ENCODE data around the gene HS6ST2.
"Not testable (repeated sequence)": the region's sequence is repeated elsewhere in the genome, so short reads cannot be mapped to it uniquely, and the experiment has no call there.

The HS6ST2 gene

GRCh38 chrX:132924426-132924825, 34.0 kb downstream of the HS6ST2 start:
- no peak overlapping the region for H3K27ac ChIP-seq (ENCODE audit: low read length)
- no peaks in the 10 kb centered on the region for H3K4me1 ChIP-seq (ENCODE audit: insufficient read depth, low read length)
- no peaks in the 10 kb centered on the region for H3K36me3 ChIP-seq (ENCODE audit: insufficient read depth, low read depth, low read length)
- no peaks in the 10 kb centered on the region for H3K9me3 ChIP-seq (ENCODE audit: insufficient read depth, low read depth, low read length)
- H3K27me3 ChIP-seq (ENCODE audit: insufficient read depth, low read length) = no peaks in the 10 kb centered on the region
- H3K4me3 ChIP-seq (ENCODE audit: low read length) = no peak overlapping the region
- no peak overlapping the region for H3K9ac ChIP-seq (ENCODE audit: low read depth, low read length)

GRCh38 chrX:132918523-132918922, 39.9 kb downstream of the HS6ST2 start:
- Histone ChIP-seq H3K9ac (ENCODE audit: low read depth, low read length) (no peak overlapping the region), H3K36me3 (ENCODE audit: insufficient read depth, low read depth, low read length) (no peaks in the 10 kb centered on the region), H3K27ac (ENCODE audit: low read length) (no peak overlapping the region), H3K4me3 (ENCODE audit: low read length) (no peak overlapping the region), H3K9me3 (ENCODE audit: insufficient read depth, low read depth, low read length) (no peaks in the 10 kb centered on the region), H3K4me1 (ENCODE audit: insufficient read depth, low read length) (no peaks in the 10 kb centered on the region), H3K27me3 (ENCODE audit: insufficient read depth, low read length) (no peaks in the 10 kb centered on the region)

- no peaks in the 10 kb centered on the region for H3K4me1 ChIP-seq (ENCODE audit: insufficient read depth, low read length)
- H3K36me3 ChIP-seq (ENCODE audit: insufficient read depth, low read depth, low read length) = no peaks in the 10 kb centered on the region
- H3K9ac ChIP-seq (ENCODE audit: low read depth, low read length) = no peak overlapping the region
- H3K27ac ChIP-seq (ENCODE audit: low read length) = no peak overlapping the region
- H3K4me3 ChIP-seq (ENCODE audit: low read length) = no peak overlapping the region
- H3K9me3 ChIP-seq (ENCODE audit: insufficient read depth, low read depth, low read length) = no peaks in the 10 kb centered on the region; the same call in 1 of the 2 replicates
- H3K27me3 ChIP-seq (ENCODE audit: insufficient read depth, low read length) = no peaks in the 10 kb centered on the region
These were observed 42.1 kb downstream of the HS6ST2 start for GRCh38 chrX:132916349-132916748.

GRCh38 chrX:132909643-132910042, 48.8 kb downstream of the HS6ST2 start:
- Histone ChIP-seq H3K9me3 (ENCODE audit: insufficient read depth, low read depth, low read length) (no peaks in the 10 kb centered on the region; the same call in 1 of the 2 replicates), H3K27me3 (ENCODE audit: insufficient read depth, low read length) (no peaks in the 10 kb centered on the region), H3K4me3 (ENCODE audit: low read length) (no peak overlapping the region), H3K4me1 (ENCODE audit: insufficient read depth, low read length) (no peaks in the 10 kb centered on the region), H3K27ac (ENCODE audit: low read length) (no peak overlapping the region), H3K36me3 (ENCODE audit: insufficient read depth, low read depth, low read length) (no peaks in the 10 kb centered on the region), H3K9ac (ENCODE audit: low read depth, low read length) (no peak overlapping the region)

GRCh38 chrX:132908891-132909290, 49.5 kb downstream of the HS6ST2 start:
- Histone ChIP-seq H3K27ac (ENCODE audit: low read length) (no peak overlapping the region), H3K4me3 (ENCODE audit: low read length) (no peak overlapping the region), H3K9ac (ENCODE audit: low read depth, low read length) (no peak overlapping the region), H3K4me1 (ENCODE audit: insufficient read depth, low read length) (no peaks in the 10 kb centered on the region), H3K27me3 (ENCODE audit: insufficient read depth, low read length) (no peaks in the 10 kb centered on the region), H3K36me3 (ENCODE audit: insufficient read depth, low read depth, low read length) (no peaks in the 10 kb centered on the region), H3K9me3 (ENCODE audit: insufficient read depth, low read depth, low read length) (no peaks in the 10 kb centered on the region; the same call in 1 of the 2 replicates)

GRCh38 chrX:132900633-132901293, 57.7 kb downstream of the HS6ST2 start:
- no peaks in the 10 kb centered on the region for H3K27me3 ChIP-seq (ENCODE audit: insufficient read depth, low read length)
- H3K27ac ChIP-seq (ENCODE audit: low read length) = no peak overlapping the region
- no peaks in the 10 kb centered on the region for H3K4me1 ChIP-seq (ENCODE audit: insufficient read depth, low read length)
- no peaks in the 10 kb centered on the region for H3K9me3 ChIP-seq (ENCODE audit: insufficient read depth, low read depth, low read length)
- H3K9ac ChIP-seq (ENCODE audit: low read depth, low read length) = no peak overlapping the region
- H3K36me3 ChIP-seq (ENCODE audit: insufficient read depth, low read depth, low read length) = no peaks in the 10 kb centered on the region
- no peak overlapping the region for H3K4me3 ChIP-seq (ENCODE audit: low read length)

DNA sequence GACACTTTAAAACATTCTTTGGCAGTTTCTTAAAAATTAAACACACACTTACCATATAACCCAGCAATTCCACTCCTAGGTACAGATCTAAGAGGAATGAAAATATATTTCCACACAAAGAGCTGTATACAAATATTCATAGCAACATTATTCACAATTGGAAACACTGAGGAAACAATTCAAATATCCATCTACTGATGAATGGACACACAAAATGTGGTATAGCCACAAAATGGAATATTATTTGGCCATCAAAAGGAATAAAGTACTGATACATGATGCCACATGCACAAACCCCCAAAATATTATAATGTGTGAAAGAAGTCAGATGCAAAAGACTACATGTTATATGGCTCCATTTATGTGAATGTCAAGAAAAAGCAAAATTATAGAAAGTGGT, 70.9 kb downstream of the HS6ST2 start:
- no peaks in the 10 kb centered on the region for H3K4me1 ChIP-seq (ENCODE audit: insufficient read depth, low read length)
- no peaks in the 10 kb centered on the region for H3K36me3 ChIP-seq (ENCODE audit: insufficient read depth, low read depth, low read length)
- H3K27ac ChIP-seq (ENCODE audit: low read length) = no peak overlapping the region
- no peaks in the 10 kb centered on the region for H3K9me3 ChIP-seq (ENCODE audit: insufficient read depth, low read depth, low read length)
- H3K9ac ChIP-seq (ENCODE audit: low read depth, low read length) = no peak overlapping the region
- no peaks in the 10 kb centered on the region for H3K27me3 ChIP-seq (ENCODE audit: insufficient read depth, low read length)
- H3K4me3 ChIP-seq (ENCODE audit: low read length) = no peak overlapping the region

- H3K27me3 ChIP-seq (ENCODE audit: insufficient read depth, low read length) = no peaks in the 10 kb centered on the region
- no peaks in the 10 kb centered on the region for H3K9me3 ChIP-seq (ENCODE audit: insufficient read depth, low read depth, low read length)
- no peaks in the 10 kb centered on the region for H3K36me3 ChIP-seq (ENCODE audit: insufficient read depth, low read depth, low read length)
- H3K27ac ChIP-seq (ENCODE audit: low read length) = no peak overlapping the region
- H3K4me3 ChIP-seq (ENCODE audit: low read length) = no peak overlapping the region
- peaks cover 12% of the 10 kb centered on the region for H3K4me1 ChIP-seq (ENCODE audit: insufficient read depth, low read length)
- no peak overlapping the region for H3K9ac ChIP-seq (ENCODE audit: low read depth, low read length)
These were observed 75.0 kb downstream of the HS6ST2 start for GRCh38 chrX:132883358-132883915.

DNA sequence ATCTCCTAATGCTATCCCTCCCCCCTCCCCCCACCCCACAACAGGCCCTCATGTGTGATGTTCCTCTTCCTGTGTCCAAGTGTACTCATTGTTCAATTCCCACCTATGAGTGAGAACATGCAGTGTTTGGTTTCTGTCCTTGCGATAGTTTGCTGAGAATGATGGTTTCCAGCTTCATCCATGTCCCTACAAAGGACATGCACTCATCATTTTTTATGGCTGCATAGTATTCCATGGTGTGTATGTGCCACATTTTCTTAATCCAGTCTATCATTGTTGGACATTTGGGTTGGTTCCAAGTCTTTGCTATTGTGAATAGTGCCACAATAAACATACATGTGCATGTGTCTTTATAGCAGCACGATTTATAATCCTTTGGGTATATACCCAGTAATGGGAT, 77.7 kb downstream of the HS6ST2 start:
- not testable (repeated sequence) for H3K27me3 ChIP-seq (ENCODE audit: insufficient read depth, low read length); H3K9me3 ChIP-seq (ENCODE audit: insufficient read depth, low read depth, low read length); H3K36me3 ChIP-seq (ENCODE audit: insufficient read depth, low read depth, low read length); H3K4me3 ChIP-seq (ENCODE audit: low read length); H3K27ac ChIP-seq (ENCODE audit: low read length); H3K9ac ChIP-seq (ENCODE audit: low read depth, low read length)
- H3K4me1 ChIP-seq (ENCODE audit: insufficient read depth, low read length) = peaks cover 30% of the 10 kb centered on the region

DNA sequence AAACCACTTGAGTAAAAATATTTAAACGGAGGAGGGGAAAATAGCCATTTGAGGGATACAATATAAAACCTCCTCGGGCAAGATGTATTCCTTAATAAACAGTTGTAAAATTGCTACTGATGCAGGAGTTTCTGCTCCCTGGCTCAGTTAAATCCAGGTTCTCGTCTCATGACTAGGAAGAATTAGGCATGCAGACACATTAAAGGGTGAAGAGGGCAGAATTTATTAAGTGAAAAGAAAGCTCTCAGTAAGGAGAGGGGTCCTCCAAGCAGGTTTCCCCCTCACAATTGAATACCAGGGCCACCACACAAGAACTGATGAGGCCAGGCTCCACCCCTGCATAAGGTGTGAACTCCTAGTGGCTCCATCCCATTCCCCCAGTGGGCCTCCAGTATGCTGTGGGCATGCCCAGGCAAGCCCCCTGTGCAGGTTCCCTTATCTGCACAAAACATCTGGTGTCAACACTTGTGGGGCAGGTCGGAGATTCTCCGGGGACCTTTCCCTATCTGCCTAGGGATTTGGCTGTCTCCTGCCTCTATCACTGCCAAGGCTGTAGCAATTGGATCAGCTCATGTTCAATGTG, 80.4 kb downstream of the HS6ST2 start:
- H3K36me3 ChIP-seq (ENCODE audit: insufficient read depth, low read depth, low read length) = no peaks in the 10 kb centered on the region
- no peak overlapping the region for H3K9ac ChIP-seq (ENCODE audit: low read depth, low read length)
- peaks cover 43% of the 10 kb centered on the region for H3K4me1 ChIP-seq (ENCODE audit: insufficient read depth, low read length)
- H3K27me3 ChIP-seq (ENCODE audit: insufficient read depth, low read length) = no peaks in the 10 kb centered on the region
- H3K27ac ChIP-seq (ENCODE audit: low read length) = no peak overlapping the region
- no peak overlapping the region for H3K4me3 ChIP-seq (ENCODE audit: low read length)
- H3K9me3 ChIP-seq (ENCODE audit: insufficient read depth, low read depth, low read length) = no peaks in the 10 kb centered on the region

DNA sequence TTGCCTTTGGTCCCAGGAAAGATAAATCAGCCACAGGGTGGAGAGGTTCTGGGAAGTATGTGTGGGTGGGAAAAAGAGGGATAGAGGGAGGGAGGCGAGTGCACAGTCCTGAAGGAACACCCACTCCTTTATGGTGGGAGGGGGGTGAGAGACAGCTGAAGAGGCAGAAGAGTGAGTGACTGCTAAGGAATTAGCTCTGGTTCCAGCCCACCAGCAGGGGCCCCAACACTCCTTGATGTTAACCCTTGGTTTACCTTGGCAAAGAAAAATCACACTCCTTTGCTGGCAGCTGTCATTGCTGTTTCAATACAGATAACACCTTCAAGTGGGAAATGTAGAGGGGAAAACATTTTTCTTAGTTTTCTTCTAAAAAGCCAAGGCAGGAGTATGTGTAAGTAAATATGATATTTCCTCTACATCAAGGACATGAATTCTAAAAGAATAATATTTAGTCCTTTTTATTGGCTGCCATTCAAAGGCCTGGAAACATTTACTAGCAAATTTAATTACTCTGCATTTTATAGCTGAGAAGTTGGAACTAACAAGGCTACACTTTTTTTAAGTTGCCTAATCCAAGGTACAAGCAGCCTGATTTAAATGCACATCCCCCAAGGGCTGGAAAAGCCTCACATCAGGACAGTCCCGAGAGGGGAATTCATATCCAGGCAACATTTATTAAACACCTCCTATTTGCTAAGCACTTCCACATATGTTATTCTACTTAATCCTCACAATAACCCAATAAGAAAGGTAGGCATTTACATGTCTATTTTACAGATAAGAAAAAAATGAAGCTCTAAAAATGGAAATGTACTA, 81.7 kb downstream of the HS6ST2 start:
- H3K27me3 ChIP-seq (ENCODE audit: insufficient read depth, low read length) = no peaks in the 10 kb centered on the region
- H3K9me3 ChIP-seq (ENCODE audit: insufficient read depth, low read depth, low read length) = no peaks in the 10 kb centered on the region
- H3K4me3 ChIP-seq (ENCODE audit: low read length) = peak overlapping the region; percentile 55
- H3K9ac ChIP-seq (ENCODE audit: low read depth, low read length) = peak overlapping the region; percentile 58
- no peaks in the 10 kb centered on the region for H3K36me3 ChIP-seq (ENCODE audit: insufficient read depth, low read depth, low read length)
- peak overlapping the region; percentile 32 for H3K27ac ChIP-seq (ENCODE audit: low read length)
- peaks cover 43% of the 10 kb centered on the region for H3K4me1 ChIP-seq (ENCODE audit: insufficient read depth, low read length)
